ENCODE data around the gene EFTUD2.

EFTUD2 gene

GRCh38 chr17:44919885-44920564 is 20.8 kb upstream of the EFTUD2 start (continued):
- no peak for TF ChIP-seq CREB5 (CRISPR knock-in tag; IDR thresholded peaks at IDR 0.05; ENCODE audit: low read depth)
- no peak for TF ChIP-seq PPARA (CRISPR knock-in tag; IDR thresholded peaks at IDR 0.05; ENCODE audit: borderline replicate concordance)

GRCh38 chr17:44919411-44919810 is 20.2 kb upstream of the EFTUD2 start:
- no peak for ATAC-seq
- TF ChIP-seq OSR1 (CRISPR knock-in tag; IDR thresholded peaks at IDR 0.05) (no peak), GLIS3 (CRISPR knock-in tag; IDR thresholded peaks at IDR 0.05) (no peak), CSDC2 (CRISPR knock-in tag; IDR thresholded peaks at IDR 0.05) (no peak), TCF4 (CRISPR knock-in tag; IDR thresholded peaks at IDR 0.05; ENCODE audit: borderline replicate concordance) (no peak)

- TF ChIP-seq RARB (CRISPR knock-in tag; IDR thresholded peaks at IDR 0.05) = no peak
- no peak for TF ChIP-seq GLIS3 (CRISPR knock-in tag; IDR thresholded peaks at IDR 0.05)
- no peak for TF ChIP-seq POU6F1 (CRISPR knock-in tag; IDR thresholded peaks at IDR 0.05; ENCODE audit: borderline replicate concordance, low read depth)
- ATAC-seq = no peak
Observed at GRCh38 chr17:44918006-44918405, 18.8 kb upstream of the EFTUD2 start.

GRCh38 chr17:44917456-44917855 is 18.2 kb upstream of the EFTUD2 start:
- TF ChIP-seq ESRRG (CRISPR knock-in tag; IDR thresholded peaks at IDR 0.05) (no peak), TCF4 (CRISPR knock-in tag; IDR thresholded peaks at IDR 0.05; ENCODE audit: borderline replicate concordance) (no peak), ZNF565 (CRISPR knock-in tag; conservative IDR thresholded peaks at IDR 0.05; ENCODE audit: low read depth) (no peak)
- ATAC-seq = no peak

GRCh38 chr17:44916781-44917241 is 17.6 kb upstream of the EFTUD2 start:
- TF ChIP-seq ZC3H10 (CRISPR knock-in tag; IDR thresholded peaks at IDR 0.05) (no peak), CSDC2 (CRISPR knock-in tag; IDR thresholded peaks at IDR 0.05) (no peak), CREB5 (CRISPR knock-in tag; IDR thresholded peaks at IDR 0.05; ENCODE audit: low read depth) (no peak), ZNF8 (CRISPR knock-in tag; IDR thresholded peaks at IDR 0.05) (no peak), ZFP3 (CRISPR knock-in tag; IDR thresholded peaks at IDR 0.05) (no peak)

GRCh38 chr17:44915862-44916780 is 16.9 kb upstream of the EFTUD2 start:
- peak; percentile 5; the same call in 2 of the 3 replicates for ATAC-seq
- TF ChIP-seq ZNF8 (CRISPR knock-in tag; IDR thresholded peaks at IDR 0.05) (no peak), SNAI2 (CRISPR knock-in tag; IDR thresholded peaks at IDR 0.05) (no peak), RARB (CRISPR knock-in tag; IDR thresholded peaks at IDR 0.05) (no peak), ARNTL (CRISPR knock-in tag; IDR thresholded peaks at IDR 0.05; ENCODE audit: borderline replicate concordance, low read depth) (no peak), BACH2 (CRISPR knock-in tag; IDR thresholded peaks at IDR 0.05; ENCODE audit: borderline replicate concordance) (no peak), GLIS3 (CRISPR knock-in tag; IDR thresholded peaks at IDR 0.05) (no peak), CREB5 (CRISPR knock-in tag; IDR thresholded peaks at IDR 0.05; ENCODE audit: low read depth) (no peak), CSRNP3 (CRISPR knock-in tag; IDR thresholded peaks at IDR 0.05) (no peak), ZNF70 (CRISPR knock-in tag; IDR thresholded peaks at IDR 0.05) (no peak), POU6F1 (CRISPR knock-in tag; IDR thresholded peaks at IDR 0.05; ENCODE audit: borderline replicate concordance, low read depth) (no peak)

More at GRCh38 chr17:44916781-44917241, 17.6 kb upstream of the EFTUD2 start:
- ATAC-seq = peak; percentile 59

Measured in SK-N-SH treated with all-trans-retinoic acid at 6 μM for 48 hours (cell line).